Kidney capillary endothelial cell (primary cell): ENCODE results near the gene ATP2B2.

ENCODE experiments used
- DNase-seq: peaks from one replicate; pipeline ENCODE4 v3.0.0-alpha.2; 2018; ENCODE audit warnings: low spot score

ATP2B2 gene

DNA sequence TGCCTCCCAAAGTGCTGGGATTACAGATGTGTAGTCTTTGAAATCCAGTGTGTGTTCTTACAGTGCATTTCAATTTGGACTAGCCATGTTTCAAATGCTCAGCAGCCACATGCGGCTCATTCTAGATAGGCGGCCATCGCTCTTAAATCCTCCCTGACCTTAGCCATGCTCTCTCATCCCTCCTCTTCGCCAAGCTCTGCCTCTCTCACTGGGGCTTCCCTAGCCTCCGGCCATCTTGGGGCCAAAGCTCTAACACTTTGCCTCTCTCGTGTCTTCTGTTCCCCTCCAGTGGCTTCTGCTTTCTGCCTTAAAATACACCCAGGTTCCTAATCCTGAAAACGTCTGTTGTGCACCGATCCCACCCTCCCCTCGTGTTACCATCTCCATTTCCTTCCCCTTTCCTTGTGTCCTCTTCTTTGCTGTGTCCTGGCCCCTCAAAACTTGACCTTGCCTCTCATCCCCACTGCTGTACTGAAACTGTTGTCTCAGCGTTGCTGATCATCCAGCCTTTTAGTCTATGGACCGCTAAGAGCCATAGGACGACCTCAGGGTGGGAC, 211.3 kb downstream of the ATP2B2 start:
- DNase-seq, result no peak

DNA sequence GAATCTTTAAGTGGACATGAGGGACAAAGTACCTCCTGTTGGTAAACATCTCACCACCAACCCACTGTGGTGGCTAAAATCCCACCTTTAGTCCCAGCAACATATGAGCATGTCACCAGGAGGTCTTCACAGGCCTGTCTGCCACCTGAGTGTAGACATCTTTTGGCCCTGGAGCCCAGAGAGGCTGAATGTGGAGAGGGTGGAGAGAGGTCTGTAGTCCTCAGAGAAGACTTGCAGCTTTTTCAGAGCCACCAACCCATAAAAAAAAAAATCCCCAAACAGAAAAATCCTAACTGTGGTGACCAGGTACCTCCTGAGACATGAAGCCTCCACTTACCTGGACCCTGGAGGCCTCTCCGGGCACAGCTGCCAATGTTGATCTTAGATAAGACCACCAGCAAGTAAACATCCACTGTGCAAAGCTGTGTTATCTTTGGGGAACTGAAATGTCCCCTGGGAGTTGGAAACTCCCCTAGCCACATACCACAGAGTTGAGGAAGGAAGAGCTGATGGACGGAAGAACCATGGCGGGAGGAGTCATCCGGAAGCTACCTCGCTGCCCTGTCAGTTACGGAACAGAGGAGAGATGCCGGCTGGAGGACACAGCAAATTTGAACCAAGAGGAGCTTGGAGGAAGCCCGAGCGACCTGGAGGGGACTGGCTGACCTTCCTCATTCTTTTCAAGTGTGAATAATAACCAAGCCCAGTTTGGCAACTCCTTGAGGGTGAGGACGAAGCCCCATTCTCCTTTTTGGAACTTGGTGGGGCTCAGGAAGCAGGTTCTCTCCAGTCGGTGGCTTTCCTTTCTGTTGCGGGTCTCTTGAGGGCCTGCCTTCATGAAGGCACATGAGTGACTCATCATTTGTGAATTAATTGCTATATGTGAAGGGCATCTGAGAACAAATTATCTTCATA, 212.6 kb downstream of the ATP2B2 start, which contains the start of gene GHRL:
Gene GHRL (minus strand): TSS at position 443 of the 915 bp plus-strand sequence. CDS start 2,767 bp downstream, outside the sequence.
- DNase-seq, result no peak

DNA sequence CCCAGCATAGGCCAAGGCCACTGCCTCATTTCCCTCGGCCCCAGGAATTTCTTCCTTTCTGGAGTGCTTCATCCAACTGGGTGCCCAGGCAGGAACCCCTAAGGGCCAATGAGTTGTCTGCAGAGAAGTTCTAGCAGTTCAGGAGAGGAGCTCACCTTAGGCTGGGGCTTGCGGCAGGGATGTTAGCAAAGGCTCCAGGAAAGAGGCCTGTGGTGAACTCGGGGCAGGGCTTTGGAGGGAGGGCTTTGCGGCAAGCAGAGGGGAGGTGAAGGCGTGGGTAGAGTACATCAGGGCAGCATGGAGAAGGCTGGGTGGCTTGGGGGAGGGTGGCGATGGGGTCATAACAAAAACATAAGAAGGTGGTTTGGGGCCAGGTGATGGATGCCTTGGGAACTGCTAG, 213.7 kb downstream of the ATP2B2 start:
- no peak for DNase-seq

DNA sequence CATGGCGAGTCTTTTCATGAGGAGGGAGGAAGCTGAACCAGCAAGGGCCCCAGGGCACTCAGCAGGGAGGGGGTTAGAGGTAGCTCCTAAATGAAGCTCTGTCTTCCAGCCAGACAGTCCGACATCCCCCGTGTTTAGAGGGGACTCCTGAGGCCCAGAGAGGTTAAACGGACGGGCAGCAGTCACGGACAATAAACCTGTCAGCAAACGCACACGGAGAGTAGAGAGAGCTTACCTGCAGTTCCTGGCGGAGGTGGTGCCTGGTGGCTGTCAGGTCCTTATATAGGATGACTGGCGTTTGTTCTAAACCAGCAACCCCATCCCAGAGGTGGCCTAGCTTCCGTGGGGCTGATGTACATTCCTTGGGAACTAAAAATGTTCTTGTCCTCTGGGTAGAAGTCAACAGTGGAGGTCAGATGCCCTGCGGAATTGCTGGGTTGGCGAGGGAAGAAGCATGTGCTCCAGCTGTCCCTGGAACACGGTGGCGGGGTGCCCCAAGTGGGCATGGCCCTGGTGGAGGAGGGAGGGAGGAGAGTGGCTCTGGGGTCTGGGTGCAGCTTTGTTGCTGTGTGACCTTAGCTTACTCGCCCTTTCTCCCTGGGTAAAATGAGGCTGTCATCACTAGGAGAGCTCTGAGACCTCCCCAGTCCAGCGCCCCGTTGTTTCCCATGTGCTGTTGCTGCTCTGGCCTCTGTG, 214.8 kb downstream of the ATP2B2 start:
- no peak for DNase-seq

DNA sequence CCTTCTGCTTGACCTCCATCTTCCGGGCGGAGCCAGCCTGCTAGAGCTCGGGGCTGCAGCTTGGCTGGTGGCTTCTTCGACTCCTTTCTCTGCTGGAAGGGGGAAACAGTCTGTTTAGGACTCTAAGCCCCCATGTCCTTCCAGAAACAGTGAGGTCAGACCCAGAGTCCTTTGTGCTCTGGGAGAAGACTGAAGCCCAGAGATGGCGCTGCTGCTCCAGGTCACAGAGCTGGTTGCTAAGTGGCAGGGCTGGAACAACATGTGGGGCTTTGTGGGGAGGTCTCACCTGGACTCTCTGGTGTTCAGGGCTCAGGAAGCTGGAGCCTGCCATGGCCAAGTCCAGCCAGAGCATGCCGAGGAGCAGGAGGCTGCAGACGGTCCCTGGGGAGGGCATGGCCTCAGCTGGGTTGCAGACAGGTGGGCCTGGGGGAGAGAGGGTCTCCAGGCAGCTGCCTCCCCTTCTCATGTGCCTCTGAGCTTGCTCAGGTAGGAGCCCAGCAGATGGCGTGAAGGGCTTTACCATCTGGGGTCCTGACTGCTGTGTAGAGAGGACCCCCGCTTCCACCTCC, 215.5 kb downstream of the ATP2B2 start:
- no peak for DNase-seq

DNA sequence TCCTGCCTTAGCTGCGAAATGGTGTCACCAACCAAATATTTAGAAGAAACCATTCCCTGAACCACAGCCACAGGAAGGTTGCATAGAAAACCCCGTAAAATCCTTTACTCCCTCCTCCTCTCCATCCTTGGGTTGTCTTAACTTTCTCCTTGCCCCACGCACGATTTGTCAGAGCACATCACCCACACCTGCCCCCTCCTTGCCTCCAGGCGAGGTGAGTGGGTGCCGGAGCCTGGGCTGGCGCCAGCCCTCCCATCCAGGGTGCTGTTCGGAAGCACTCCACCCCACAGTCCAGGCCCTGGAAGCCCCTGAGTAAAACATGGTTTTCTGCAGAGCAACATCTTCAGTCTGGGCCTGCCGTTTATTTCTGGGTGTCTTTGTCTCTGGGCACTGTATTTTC, 216.3 kb downstream of the ATP2B2 start:
- DNase-seq, result no peak

DNA sequence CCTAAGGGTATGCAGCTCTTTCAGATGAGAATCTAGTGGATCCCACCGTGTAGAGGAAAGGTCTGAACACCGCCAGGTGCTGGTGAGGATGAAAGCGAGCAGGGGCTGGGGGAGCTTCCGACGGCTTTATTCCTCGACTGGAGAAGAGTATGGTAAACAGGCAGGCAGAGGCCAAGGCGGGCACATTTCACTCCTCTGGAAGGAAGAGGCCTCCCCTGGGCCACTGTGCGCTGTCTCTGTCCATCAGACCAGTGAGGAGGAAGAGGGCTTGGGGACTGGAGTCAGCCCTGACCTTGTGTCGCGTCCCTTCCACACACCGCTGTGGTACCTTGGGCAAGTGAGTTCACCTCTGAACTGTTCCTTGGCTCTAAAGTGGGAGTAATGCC, 216.8 kb downstream of the ATP2B2 start:
- DNase-seq, result no peak

DNA sequence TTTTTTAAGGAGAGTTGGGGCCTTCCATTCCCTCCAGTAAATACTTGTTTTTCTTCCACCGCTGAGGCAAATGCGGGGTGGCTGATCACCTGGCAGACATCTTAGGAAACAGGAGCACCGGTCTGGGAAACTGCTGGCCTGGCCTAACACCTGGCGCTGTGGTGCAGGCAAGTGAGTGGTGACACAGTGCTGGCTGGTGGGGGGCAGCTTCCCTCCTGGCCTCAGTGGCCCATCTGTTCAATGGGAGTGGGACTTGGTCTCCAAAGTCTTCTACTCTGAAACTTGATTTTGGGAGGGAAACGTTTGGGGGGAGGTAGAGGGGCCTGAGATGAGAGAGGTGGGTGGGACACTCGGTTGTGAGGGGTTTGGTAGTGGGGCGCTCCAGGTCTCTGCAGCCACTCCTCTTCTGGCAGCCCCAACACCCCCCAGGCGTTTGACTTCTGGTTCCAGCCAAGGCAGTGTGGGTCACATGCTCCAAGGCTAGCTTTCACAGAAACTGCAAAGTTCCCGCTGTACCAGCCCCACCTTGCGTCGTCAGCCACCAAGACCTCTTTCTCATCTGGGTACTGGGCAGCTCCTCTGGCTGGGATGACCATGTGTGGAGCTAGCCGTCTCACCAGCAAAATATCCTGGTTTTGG, 217.3 kb downstream of the ATP2B2 start:
- DNase-seq, result no peak

DNA sequence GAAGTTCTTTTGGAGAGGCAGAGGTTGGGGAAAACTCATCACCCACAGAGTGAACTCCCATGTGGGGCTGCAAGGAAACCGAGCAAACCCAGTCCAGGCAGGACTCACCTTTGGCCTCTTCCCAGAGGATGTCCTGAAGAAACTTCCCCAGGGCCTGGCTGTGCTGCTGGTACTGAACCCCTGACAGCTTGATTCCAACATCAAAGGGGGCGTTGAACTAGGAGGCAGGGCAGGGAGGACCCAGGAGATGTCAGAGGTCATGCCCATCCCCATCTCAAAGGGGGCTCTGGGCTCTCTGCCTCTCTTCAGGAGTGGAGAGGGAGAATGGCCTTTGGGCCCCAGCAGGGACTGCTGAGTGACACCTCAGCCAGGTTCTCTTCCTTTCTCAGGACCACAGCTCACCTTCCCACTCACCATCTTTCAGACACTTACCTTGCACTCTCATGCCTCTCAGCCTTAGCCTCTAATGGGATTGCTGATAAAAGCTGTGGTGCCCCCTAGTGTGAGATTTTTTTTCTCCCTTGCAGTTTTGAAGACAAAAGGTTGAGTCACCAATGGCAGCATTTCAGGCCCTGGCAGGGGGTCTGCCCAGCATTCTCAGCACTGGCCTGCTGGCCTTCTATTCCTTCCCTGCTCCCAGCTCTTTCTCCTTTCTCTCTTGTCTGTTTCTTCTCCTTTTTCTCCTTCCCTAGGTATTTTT, 218.6 kb downstream of the ATP2B2 start:
- peak; percentile 64 for DNase-seq

DNA sequence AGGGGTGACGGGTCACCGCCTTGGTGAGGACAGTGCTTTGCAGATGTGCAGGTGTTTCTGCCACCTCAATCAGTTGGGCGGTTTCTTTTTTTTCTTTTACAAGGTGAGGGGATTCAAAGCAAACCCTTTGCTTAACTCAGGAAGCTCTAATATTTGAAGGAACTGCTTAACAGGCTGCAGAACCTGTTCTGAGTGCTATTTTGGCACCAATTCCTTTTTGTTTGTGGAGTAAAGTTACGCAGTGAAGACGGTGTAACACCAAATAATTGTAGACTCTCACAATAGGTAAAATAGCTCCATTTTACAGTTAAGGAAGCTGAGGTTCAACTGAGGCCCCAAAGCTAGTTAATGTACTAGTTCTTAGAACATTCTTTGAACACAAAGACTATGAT, 219.3 kb downstream of the ATP2B2 start:
- DNase-seq, result no peak

DNA sequence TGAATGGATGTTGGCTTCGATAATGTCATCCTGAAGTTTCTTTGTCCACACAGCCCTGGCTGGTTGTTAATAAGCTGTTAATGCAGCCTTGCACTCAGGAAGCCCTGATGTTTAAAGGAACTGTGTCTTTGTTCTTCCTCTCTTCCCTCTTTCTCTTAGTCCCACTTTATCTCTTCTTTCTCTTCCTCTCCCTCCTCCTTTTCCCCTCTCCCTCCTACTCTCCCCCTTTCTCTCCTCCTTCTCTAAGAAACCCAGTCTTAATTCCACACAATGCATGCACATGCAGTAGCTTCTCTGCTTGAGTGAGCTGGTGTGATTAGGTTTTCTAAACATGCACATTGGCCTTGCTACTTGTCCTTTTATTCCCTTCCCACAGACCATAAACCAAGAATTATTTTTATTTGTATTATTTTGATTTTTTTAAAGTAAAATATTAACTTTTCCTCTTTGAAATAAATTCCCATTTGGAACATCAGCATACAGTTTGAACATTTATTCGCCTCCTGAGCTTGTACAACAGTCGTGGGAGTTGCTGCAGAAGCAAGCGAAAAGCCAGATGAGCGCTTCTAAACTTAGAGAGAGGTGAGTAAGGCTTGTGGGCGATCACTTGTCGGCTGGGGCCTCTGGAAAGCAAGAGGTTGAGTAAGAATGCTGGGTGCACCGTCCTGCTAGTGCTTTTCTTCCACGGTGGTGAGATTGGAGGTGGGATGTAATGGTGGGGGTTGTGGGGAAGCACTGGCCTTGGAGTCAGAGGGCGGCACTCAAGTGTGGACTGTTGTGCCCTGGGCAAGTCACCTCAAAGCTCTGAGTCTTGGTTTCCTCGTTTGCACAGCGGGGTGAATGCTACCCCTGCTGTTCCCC, 219.9 kb downstream of the ATP2B2 start:
- DNase-seq, result no peak

DNA sequence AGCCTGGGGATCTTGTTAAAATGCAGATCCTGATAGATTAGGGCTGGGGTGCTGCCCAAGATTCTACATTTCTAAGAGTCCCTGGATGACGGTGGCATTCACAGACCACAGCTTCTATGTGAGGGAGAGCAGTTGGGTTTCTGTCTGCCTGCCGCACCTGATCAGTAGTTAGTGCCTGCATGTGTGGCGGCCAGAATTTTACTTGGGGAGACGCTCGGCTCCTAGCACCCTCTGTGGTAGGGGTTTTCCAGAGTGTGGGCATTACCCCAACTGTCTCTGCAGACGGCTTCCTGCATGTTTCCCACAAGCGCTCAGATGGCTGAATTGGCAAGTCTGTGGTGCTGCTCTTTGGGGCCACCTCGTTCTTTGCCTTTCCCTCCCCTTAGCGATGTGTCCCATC, 220.9 kb downstream of the ATP2B2 start:
- DNase-seq, result no peak

DNA sequence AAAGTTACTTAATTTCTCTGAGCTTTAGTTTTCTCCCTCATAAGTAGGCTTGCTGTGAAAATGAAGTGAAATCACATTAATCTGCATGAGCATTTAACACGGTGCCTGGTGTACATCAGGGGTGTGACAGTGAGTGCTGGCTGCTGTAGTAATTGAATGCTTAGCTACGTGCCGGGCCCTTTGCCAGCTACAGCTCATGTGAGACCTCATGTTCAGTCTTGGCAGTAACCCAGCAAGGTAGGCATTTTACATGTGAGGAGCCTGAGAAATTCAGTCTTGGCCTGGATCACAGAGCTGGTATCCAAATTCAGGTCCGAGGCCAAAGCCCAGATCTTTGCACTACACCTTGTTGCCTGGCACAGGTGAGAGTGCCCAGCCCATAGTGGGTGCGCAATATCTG, 221.7 kb downstream of the ATP2B2 start:
- no peak for DNase-seq

DNA sequence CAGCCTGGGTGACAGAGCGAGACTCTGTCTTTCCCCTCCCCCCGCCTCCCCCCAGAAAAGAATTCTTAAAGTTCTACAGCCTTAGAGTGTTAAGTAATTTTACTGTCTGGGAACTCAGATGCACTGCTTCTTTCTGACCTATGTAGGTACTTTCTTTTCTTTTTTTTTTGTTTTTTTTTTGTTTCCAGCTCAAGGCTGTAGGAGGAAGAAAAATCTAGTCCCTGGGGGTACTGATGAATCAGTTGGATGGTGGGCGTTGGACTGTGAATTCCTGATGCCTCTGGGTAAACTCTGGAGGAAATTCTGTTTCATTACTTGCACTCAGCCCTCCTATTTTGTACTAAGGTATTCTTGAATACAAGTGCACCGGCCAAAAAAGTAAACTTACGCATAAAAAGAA, 223.4 kb downstream of the ATP2B2 start:
- no peak for DNase-seq

DNA sequence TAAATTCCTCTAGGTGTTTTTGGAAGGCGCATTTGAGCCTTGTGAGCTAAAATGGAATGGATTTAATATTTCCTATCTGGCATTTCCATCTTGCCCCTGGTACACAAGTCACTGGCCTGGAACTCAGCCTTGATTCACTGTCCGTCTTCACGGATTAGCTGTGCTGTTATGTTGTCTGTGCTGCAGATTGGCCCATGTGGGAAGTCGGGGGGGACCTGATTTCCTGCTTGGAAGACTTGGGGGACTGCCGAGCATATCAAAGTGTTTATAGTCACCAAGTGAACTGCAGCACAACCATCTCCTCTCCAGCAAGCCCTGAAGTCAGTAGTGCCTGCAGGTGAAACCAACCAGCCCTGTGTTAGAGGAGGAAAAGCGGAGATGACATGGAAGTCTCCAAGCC, 224.8 kb downstream of the ATP2B2 start:
- DNase-seq, result no peak

DNA sequence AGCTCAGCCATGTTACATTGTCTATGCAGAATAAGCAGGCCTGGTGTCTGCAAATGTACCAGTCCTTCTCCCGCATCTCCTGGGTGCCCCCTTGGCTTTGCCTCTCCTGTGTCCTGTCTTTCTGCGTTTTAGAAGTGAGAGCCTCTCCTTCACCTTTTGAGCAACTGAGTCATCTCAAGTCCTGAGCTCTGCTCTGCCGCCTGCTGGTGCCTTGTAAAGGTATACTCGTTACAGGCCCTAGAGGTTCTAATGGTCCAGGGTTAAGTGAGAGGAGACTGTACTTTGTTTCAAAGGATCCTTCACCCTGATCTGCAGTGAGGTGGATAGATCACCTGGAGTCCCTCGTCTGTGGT, 225.2 kb downstream of the ATP2B2 start:
- DNase-seq, result no peak

DNA sequence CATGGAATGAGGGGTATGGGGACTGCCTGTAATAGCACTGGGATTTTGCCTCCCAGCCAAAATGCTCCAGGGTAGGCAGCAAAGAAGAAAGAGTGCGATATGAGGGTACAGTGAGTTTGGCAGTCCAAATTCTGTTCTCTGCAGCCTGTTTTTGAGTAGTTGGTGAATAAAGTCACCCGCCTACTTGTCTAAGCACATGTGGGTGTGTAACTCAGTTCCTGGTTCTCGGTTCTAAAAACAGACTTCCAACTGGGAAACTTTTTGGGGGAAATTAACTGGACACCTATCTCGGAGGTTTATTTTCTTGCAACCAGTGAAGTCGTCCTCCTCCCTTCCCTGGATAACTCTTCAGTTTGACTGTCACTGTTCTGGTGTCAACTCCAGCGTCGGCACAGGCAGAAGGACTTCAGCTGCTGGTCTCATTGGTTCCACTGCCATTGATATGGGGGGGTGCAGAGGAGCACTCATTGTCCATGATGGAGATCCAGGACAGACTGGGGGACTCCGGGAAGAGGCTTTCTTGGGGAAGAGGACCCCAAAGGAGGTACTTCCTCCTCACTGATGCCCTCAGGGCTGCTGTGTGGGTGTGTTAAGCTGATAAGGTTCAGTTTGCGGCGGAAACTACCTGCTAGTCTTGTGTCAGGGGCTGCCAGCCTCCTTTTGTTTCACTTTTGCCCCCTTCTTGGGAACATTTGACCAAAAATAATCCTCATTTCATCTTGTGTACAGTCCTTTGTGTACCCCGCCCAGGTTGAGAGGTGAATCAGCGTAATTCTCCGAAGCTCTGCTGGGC, 225.8 kb downstream of the ATP2B2 start:
- DNase-seq, result no peak

DNA sequence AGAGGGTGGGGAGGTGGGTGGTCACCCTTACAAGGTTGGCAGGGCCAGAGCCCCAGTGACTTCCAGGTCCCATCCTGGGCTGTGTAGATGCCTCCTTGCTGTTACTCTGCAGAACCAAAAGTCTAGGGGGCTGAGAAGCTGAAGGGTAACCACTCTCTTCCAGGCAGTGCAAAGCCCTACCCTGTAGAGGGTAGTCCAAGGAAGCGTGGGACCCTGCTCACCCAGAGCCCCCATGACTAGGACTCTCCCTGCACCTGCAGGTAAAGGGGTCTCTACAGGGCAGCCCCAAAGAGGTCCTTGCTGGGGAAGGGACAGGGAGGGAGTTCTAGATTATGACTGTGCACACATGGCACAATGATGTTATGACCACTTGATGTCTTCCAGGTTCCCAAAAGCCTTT, 226.9 kb downstream of the ATP2B2 start:
- no peak for DNase-seq

DNA sequence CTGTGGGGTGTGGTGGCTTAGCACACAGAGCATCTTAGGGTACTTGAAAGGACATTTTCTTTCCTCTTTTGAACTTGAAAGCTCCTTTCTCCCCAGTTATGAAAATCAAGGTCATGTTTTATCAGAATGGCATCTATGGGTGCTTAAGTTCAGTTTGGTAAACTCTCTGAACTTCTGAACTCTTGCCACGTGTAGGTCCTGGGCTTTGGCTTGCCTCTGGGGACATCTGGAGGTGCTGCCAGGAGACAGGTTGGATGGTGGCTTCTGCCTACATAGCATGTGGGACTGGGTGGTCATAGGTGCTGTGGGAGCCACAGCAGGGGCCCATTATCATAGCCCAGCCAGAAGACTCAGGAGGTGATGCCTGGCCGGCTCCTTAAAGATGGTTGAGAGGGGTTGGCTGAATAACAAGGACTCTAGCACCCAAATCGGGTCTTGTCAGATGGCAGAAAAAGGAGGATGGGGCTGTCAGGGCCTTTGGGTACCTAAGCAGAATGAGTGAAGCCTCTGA, 228.2 kb downstream of the ATP2B2 start:
- DNase-seq, result no peak

DNA sequence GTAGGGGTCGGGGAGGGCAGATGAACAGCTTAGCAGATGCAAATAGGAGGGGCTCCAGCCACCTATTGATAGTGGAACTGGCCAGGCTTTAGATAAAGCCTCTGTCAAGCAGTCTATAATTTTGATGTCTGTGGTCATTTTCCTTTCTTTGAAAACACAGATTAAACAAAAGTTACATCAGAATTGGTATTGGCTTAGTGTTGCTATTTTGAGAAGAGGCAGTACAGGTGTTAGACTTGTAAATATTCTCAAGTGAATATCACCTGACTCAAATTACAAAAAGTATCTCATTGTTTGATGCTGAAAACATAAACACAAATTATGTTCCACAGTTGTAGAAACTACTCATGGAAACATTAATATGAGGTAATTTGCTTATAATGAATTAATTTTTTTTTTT, 230.8 kb downstream of the ATP2B2 start:
- no peak for DNase-seq
